ENCODE measurements around the gene AOPEP.

GRCh38 chr9:95014917-95015316 lies 288.4 kb downstream of the AOPEP start:
- TF ChIP-seq CTCF (IDR thresholded peaks at IDR 0.05; ENCODE audit: extremely low read depth in 1 of 2, insufficient read depth in 1 of 2, low read depth in 1 of 2, low read length in 2 of 2), result no peak
- no peak for TF ChIP-seq MYC (IDR thresholded peaks at IDR 0.05; ENCODE audit: low read depth, low read length)
- no peak for TF ChIP-seq MAX (IDR thresholded peaks at IDR 0.05; ENCODE audit: insufficient read depth, insufficient read length)

All from endothelial cell of umbilical vein (primary cell).